NCI-H1092 (cell line): ENCODE data around the gene SMIM21.

ENCODE experiments used
- DNase-seq: peaks from one replicate; lab custom pipeline; 2025; lab: John Stamatoyannopoulos, UW

SMIM21 gene

GRCh38 chr18:75377258-75377657 is 50.2 kb downstream of the SMIM21 start:
- no peak for DNase-seq

DNA sequence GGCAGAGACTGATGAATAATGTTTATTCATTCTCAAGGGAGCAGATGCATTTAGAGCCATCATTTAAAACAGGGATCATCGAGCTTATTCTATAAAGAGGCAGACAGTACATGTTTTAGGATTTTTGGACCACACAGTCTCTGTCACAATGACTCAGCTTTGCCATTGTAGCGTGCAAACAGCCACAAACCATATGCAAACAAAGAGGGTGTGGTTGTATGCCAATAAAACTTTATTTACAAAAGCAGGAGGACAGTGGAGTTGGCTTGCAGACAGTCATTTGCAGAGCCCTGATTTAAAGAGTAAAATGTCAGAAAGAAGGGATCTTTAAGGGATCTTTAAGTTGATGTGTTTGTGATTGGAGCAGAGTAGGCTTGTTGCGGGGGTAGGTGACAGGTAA is 51.5 kb downstream of the SMIM21 start:
- DNase-seq: no peak

DNA sequence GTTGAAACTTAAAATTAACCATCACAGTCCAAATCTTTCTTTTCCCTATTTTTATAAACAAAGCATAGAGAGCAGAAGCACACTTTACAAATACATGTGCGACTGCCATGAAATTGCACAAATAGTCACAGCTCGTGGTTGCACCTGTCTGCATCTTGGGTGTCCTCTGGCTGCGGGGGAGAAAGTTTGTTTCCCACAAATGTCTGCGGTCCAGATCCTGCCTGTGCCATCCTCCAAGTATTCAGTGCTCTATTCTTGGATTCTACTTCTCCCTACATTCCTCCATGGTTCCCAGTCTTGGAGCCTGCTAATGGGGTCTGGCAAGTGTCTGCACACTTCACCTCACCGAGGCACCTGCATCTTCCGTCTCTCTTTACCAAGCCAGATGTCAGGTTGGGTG is 52.2 kb downstream of the SMIM21 start:
- no peak for DNase-seq

- no peak for DNase-seq
Measured at GRCh38 chr18:75374466-75374865, 53.0 kb downstream of the SMIM21 start.

GRCh38 chr18:75369026-75369721 is 58.3 kb downstream of the SMIM21 start:
- DNase-seq: no peak

- no peak for DNase-seq
Measured at GRCh38 chr18:75365837-75366236, 61.7 kb downstream of the SMIM21 start.

GRCh38 chr18:75365254-75365629 is 62.3 kb downstream of the SMIM21 start:
- no peak for DNase-seq

DNA sequence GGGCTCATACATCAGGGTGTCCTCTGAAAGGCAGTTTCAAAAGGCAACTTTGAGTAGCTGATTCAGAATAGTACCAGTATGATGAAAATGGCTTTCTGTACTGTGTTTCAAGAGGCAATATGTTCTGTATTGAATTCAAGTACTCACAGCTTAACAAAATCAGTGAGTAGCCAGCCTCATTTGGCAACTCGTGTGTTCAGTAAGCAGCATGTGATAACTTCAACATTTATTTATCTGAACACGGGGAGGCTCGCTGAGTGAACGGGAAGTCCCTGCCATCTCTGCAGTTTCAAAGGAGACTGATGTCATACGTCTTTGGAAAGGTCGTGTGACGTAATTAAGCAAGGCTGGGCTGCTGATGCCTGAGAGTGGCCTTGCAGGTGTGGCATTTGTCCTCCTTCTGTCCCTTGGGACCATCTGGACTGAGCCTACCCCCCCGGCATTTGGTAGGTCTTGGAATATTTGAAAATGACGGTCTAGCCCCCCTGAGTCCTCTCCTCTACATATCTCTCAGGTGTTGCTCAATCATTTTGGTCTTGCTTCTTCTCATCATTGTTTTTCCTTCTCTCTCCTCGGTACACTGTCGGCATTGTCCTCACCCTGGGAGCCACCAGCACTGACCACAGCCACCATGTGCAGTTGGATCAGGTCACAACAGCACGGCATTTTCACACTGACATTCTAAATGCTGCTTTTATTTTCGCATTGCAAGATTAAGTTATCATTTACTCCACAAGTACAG is 62.8 kb downstream of the SMIM21 start:
- DNase-seq: peak; percentile 14

GRCh38 chr18:75363446-75364225 is 63.9 kb downstream of the SMIM21 start:
- DNase-seq: no peak

- DNase-seq: no peak
Measured at GRCh38 chr18:75362435-75362834, 65.1 kb downstream of the SMIM21 start.

DNA sequence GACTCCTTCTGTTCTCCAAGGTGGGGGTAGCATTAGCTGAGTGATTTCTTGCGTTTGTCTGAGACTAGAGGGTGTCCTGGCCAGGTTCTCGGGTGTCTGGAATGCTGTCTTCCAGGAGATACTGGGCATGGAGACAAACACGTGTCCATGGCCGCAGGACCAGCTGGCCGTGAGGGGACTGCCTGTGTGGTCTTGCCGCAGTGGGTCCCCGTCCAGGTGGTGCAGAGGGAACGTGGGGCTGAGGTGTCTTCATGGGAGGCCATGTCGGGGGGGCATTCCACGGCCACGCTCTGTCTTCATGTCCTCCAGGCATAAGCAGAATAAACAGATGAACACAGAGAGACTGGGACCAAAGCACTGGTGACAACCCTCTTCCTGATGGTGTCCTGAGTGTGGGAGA is 66.6 kb downstream of the SMIM21 start:
- DNase-seq: no peak

GRCh38 chr18:75360215-75360614 is 67.3 kb downstream of the SMIM21 start:
- no peak for DNase-seq
